ENCODE measurements around the gene CLIP1.

- TF ChIP-seq USF2 (IDR thresholded peaks at IDR 0.05; ENCODE audit: borderline replicate concordance, low read depth, low read length) (no peak), CTCF (IDR thresholded peaks at IDR 0.05) (no peak)
Measured at GRCh38 chr12:122225683-122226365, 196.6 kb downstream of the CLIP1 start, which contains the start of gene DIABLO.
